HUES48 (cell line): ENCODE results near the gene PHLPP1.
"Not testable (repeated sequence)": the region's sequence is repeated elsewhere in the genome, so short reads cannot be mapped to it uniquely, and the experiment has no call there.

ENCODE experiments used
- H3K27ac ChIP-seq: one replicate; pipeline ENCODE4 v1.7.0; 2013; ENCODE audit warnings: low read depth, low read length, inconsistent platforms
- H3K27me3 ChIP-seq: 2 replicates; pipeline ENCODE4 v1.6.1; 2013; ENCODE audit warnings: mild to moderate bottlenecking, low read length; ENCODE audit not compliant: control insufficient read depth, insufficient read depth
- H3K36me3 ChIP-seq: 2 replicates; pipeline ENCODE4 v1.6.1; 2013; ENCODE audit warnings: low read length; ENCODE audit not compliant: control insufficient read depth, insufficient read depth
- H3K4me1 ChIP-seq: 2 replicates; pipeline ENCODE4 v1.6.1; 2013; ENCODE audit warnings: mild to moderate bottlenecking, low read length; ENCODE audit not compliant: control insufficient read depth, insufficient read depth
- H3K4me3 ChIP-seq: 2 replicates; pipeline ENCODE4 v1.5.1; 2013; ENCODE audit warnings: mild to moderate bottlenecking, low read depth, low read length
- H3K9ac ChIP-seq: 2 replicates; pipeline ENCODE4 v1.6.1; 2013; ENCODE audit warnings: mild to moderate bottlenecking, low read depth, low read length, moderate library complexity
- H3K9me3 ChIP-seq: 2 replicates; pipeline ENCODE4 v1.6.1; 2013; ENCODE audit warnings: low read length; ENCODE audit not compliant: control insufficient read depth, insufficient read depth

The PHLPP1 gene

GRCh38 chr18:62732617-62733016 is 17.3 kb downstream of the PHLPP1 start:
- Histone ChIP-seq H3K9ac (no peak overlapping the region), H3K27me3 (no peaks in the 10 kb centered on the region), H3K4me3 (no peak overlapping the region), H3K4me1 (peaks cover 43% of the 10 kb centered on the region), H3K36me3 (no peaks in the 10 kb centered on the region; the same call in 1 of the 2 replicates), H3K9me3 (no peaks in the 10 kb centered on the region), H3K27ac (no peak overlapping the region)

- H3K36me3 ChIP-seq = no peaks in the 10 kb centered on the region; the same call in 1 of the 2 replicates
- H3K27ac ChIP-seq = no peak overlapping the region
- peaks cover 50% of the 10 kb centered on the region for H3K4me1 ChIP-seq
- no peaks in the 10 kb centered on the region for H3K9me3 ChIP-seq
- H3K9ac ChIP-seq = no peak overlapping the region
- no peak overlapping the region for H3K4me3 ChIP-seq
- no peaks in the 10 kb centered on the region for H3K27me3 ChIP-seq
These were observed 18.9 kb downstream of the PHLPP1 start for GRCh38 chr18:62734290-62734689.

- H3K27ac ChIP-seq = no peak overlapping the region
These were observed 20.0 kb downstream of the PHLPP1 start for GRCh38 chr18:62735387-62735786.

GRCh38 chr18:62736077-62736855 is 20.9 kb downstream of the PHLPP1 start:
- Histone ChIP-seq H3K27me3 (no peaks in the 10 kb centered on the region), H3K36me3 (no peaks in the 10 kb centered on the region; the same call in 1 of the 2 replicates), H3K9ac (no peak overlapping the region), H3K4me1 (peaks cover 53% of the 10 kb centered on the region), H3K27ac (no peak overlapping the region), H3K4me3 (no peak overlapping the region), H3K9me3 (no peaks in the 10 kb centered on the region)

More at GRCh38 chr18:62735387-62735786, 20.0 kb downstream of the PHLPP1 start:
- Histone ChIP-seq H3K9ac (no peak overlapping the region), H3K27me3 (no peaks in the 10 kb centered on the region), H3K4me3 (no peak overlapping the region), H3K4me1 (peaks cover 49% of the 10 kb centered on the region), H3K36me3 (no peaks in the 10 kb centered on the region; the same call in 1 of the 2 replicates), H3K9me3 (no peaks in the 10 kb centered on the region)

GRCh38 chr18:62737241-62737873 is 22.0 kb downstream of the PHLPP1 start:
- Histone ChIP-seq H3K9me3 (no peaks in the 10 kb centered on the region), H3K4me3 (no peak overlapping the region), H3K27ac (no peak overlapping the region), H3K9ac (no peak overlapping the region), H3K4me1 (peaks cover 64% of the 10 kb centered on the region), H3K36me3 (no peaks in the 10 kb centered on the region; the same call in 1 of the 2 replicates), H3K27me3 (no peaks in the 10 kb centered on the region)

- no peak overlapping the region for H3K4me3 ChIP-seq
- H3K27ac ChIP-seq = no peak overlapping the region
- H3K27me3 ChIP-seq = no peaks in the 10 kb centered on the region
- no peaks in the 10 kb centered on the region for H3K9me3 ChIP-seq
- no peak overlapping the region for H3K9ac ChIP-seq
- no peaks in the 10 kb centered on the region for H3K36me3 ChIP-seq
- peaks cover 67% of the 10 kb centered on the region for H3K4me1 ChIP-seq
These were observed 23.3 kb downstream of the PHLPP1 start for GRCh38 chr18:62738639-62739038.

- H3K27me3 ChIP-seq = no peaks in the 10 kb centered on the region
- H3K4me3 ChIP-seq = no peak overlapping the region
- H3K9ac ChIP-seq = no peak overlapping the region
- no peaks in the 10 kb centered on the region for H3K36me3 ChIP-seq
- no peak overlapping the region for H3K27ac ChIP-seq
- no peaks in the 10 kb centered on the region for H3K9me3 ChIP-seq
- peaks cover 80% of the 10 kb centered on the region for H3K4me1 ChIP-seq
These were observed 24.6 kb downstream of the PHLPP1 start for GRCh38 chr18:62739911-62740310.

- not testable (repeated sequence) for H3K36me3 ChIP-seq, H3K27me3 ChIP-seq, H3K4me3 ChIP-seq, H3K9me3 ChIP-seq, H3K9ac ChIP-seq
- Histone ChIP-seq H3K4me1 (peaks cover 80% of the 10 kb centered on the region), H3K27ac (peak overlapping the region; percentile 72)
These were observed 25.3 kb downstream of the PHLPP1 start for GRCh38 chr18:62740650-62741049.

GRCh38 chr18:62741118-62741566 is 25.8 kb downstream of the PHLPP1 start:
- peak overlapping the region; percentile 72 for H3K27ac ChIP-seq
- no peaks in the 10 kb centered on the region for H3K27me3 ChIP-seq
- H3K4me1 ChIP-seq = peaks cover 75% of the 10 kb centered on the region
- no peak overlapping the region for H3K9ac ChIP-seq
- no peaks in the 10 kb centered on the region for H3K36me3 ChIP-seq
- no peaks in the 10 kb centered on the region for H3K9me3 ChIP-seq
- no peak overlapping the region for H3K4me3 ChIP-seq

GRCh38 chr18:62741584-62741983 is 26.2 kb downstream of the PHLPP1 start:
- no peaks in the 10 kb centered on the region for H3K9me3 ChIP-seq
- no peaks in the 10 kb centered on the region for H3K27me3 ChIP-seq
- H3K9ac ChIP-seq = no peak overlapping the region
- no peaks in the 10 kb centered on the region for H3K36me3 ChIP-seq
- H3K27ac ChIP-seq = peak overlapping the region; percentile 72
- H3K4me1 ChIP-seq = peaks cover 75% of the 10 kb centered on the region
- H3K4me3 ChIP-seq = no peak overlapping the region
